NK-92 treated with Interleukin-12 subunit alpha and Interleukin-12 subunit beta, amount 100 ng/mL, for 24 hours (cell line): ENCODE measurements around the gene COL13A1.

Experiments used
- DNase-seq: peaks from one replicate; lab custom pipeline; 2025; lab: John Stamatoyannopoulos, UW

The COL13A1 gene

GRCh38 chr10:69791812-69792211 lies 9.9 kb upstream of the COL13A1 start:
- no peak for DNase-seq

GRCh38 chr10:69792341-69792740 lies 9.4 kb upstream of the COL13A1 start:
- DNase-seq, result no peak

- DNase-seq, result no peak
These were observed 7.0 kb upstream of the COL13A1 start for GRCh38 chr10:69794673-69795072.

- DNase-seq, result no peak
These were observed 6.3 kb upstream of the COL13A1 start for GRCh38 chr10:69795242-69795934.

- no peak for DNase-seq
These were observed 3.7 kb upstream of the COL13A1 start for GRCh38 chr10:69797959-69798358.

GRCh38 chr10:69800109-69800508 lies 1.6 kb upstream of the COL13A1 start:
- DNase-seq, result no peak

- no peak for DNase-seq
These were observed 1.0 kb upstream of the COL13A1 start for GRCh38 chr10:69800665-69801064.

GRCh38 chr10:69801094-69801433 lies 642 bp upstream of the COL13A1 start:
- no peak for DNase-seq

- DNase-seq, result no peak
These were observed 887 bp downstream of the COL13A1 start for GRCh38 chr10:69802424-69803161.

- no peak for DNase-seq
These were observed 2.1 kb downstream of the COL13A1 start for GRCh38 chr10:69803809-69804208.

GRCh38 chr10:69804775-69805174 lies 3.1 kb downstream of the COL13A1 start:
- DNase-seq, result no peak

GRCh38 chr10:69807122-69807521 lies 5.4 kb downstream of the COL13A1 start:
- DNase-seq, result no peak

GRCh38 chr10:69807696-69808095 lies 6.0 kb downstream of the COL13A1 start:
- DNase-seq, result no peak

- no peak for DNase-seq
These were observed 7.6 kb downstream of the COL13A1 start for GRCh38 chr10:69809318-69809717.

- no peak for DNase-seq
These were observed 8.4 kb downstream of the COL13A1 start for GRCh38 chr10:69810097-69810496.

GRCh38 chr10:69810675-69811397 lies 9.1 kb downstream of the COL13A1 start:
- no peak for DNase-seq

GRCh38 chr10:69813632-69814031 lies 11.9 kb downstream of the COL13A1 start:
- DNase-seq, result no peak

- DNase-seq, result no peak
These were observed 12.5 kb downstream of the COL13A1 start for GRCh38 chr10:69814251-69814650.

GRCh38 chr10:69815104-69815503 lies 13.4 kb downstream of the COL13A1 start:
- no peak for DNase-seq

- DNase-seq, result no peak
These were observed 14.8 kb downstream of the COL13A1 start for GRCh38 chr10:69816521-69816920.

- DNase-seq, result no peak
These were observed 15.4 kb downstream of the COL13A1 start for GRCh38 chr10:69817078-69817581.

- DNase-seq, result no peak
These were observed 17.1 kb downstream of the COL13A1 start for GRCh38 chr10:69818676-69819239.
